Stimulated activated effector memory CD8-positive, alpha-beta T cell treated with anti-CD3 and anti-CD28 coated beads, Interleukin-12 subunit alpha, Interleukin-12 subunit beta, amount 100 ng/mL, for 72 hours (primary cell): ENCODE data around the gene BCR.
A peak's percentile ranks its signal among the peaks of the same experiment; 100 is the strongest.
"Not testable (repeated sequence)": the region's sequence is repeated elsewhere in the genome, so short reads cannot be mapped to it uniquely, and the experiment has no call there.

ENCODE experiments used
- ATAC-seq: fragments of 150-1000 bp; cut with Tn5 transposase; 2 replicates; pipeline ENCODE4 v1.10.0; 2021
- DNase-seq, 2 donors: peaks; one replicate each; pipeline ENCODE4 v3.0.0; 2021 to 2022; ENCODE audit warnings: low spot score in 2 of 2
- H3K27ac Mint-ChIP-seq: one replicate; pipeline ENCODE4 v1.8.0; 2022; ENCODE audit warnings: mild to moderate bottlenecking, mixed read lengths
- H3K36me3 Mint-ChIP-seq: one replicate; pipeline ENCODE4 v1.8.0; 2022; ENCODE audit warnings: mild to moderate bottlenecking, mixed read lengths
- H3K4me1 Mint-ChIP-seq: one replicate; pipeline ENCODE4 v1.8.0; 2022; ENCODE audit warnings: mixed read lengths
- H3K4me3 Mint-ChIP-seq: one replicate; pipeline ENCODE4 v1.8.0; 2022; ENCODE audit warnings: mild to moderate bottlenecking, mixed read lengths
- H3K9me3 Mint-ChIP-seq: one replicate; pipeline ENCODE4 v1.8.0; 2022; ENCODE audit warnings: mixed read lengths

Gene BCR

GRCh38 chr22:23323960-23324688 lies 143.8 kb downstream of the BCR start:
- peaks cover 11% of the 10 kb centered on the region for H3K4me1 Mint-ChIP-seq
- H3K9me3 Mint-ChIP-seq, DNase-seq, H3K4me3 Mint-ChIP-seq, H3K36me3 Mint-ChIP-seq: not testable (repeated sequence)
- H3K27ac Mint-ChIP-seq, result peak overlapping the region; percentile 20
- ATAC-seq, result peak; percentile 99

- no peak overlapping the region for H3K4me3 Mint-ChIP-seq
These were observed 144.9 kb downstream of the BCR start for GRCh38 chr22:23325183-23325582.

GRCh38 chr22:23333822-23334221 lies 153.5 kb downstream of the BCR start:
- H3K27ac Mint-ChIP-seq, H3K36me3 Mint-ChIP-seq, H3K4me1 Mint-ChIP-seq, H3K4me3 Mint-ChIP-seq, H3K9me3 Mint-ChIP-seq, DNase-seq: not testable (repeated sequence)
- ATAC-seq, result peak; percentile 76

More at GRCh38 chr22:23325183-23325582, 144.9 kb downstream of the BCR start:
- Mint-ChIP-seq H3K27ac (no peak overlapping the region), H3K36me3 (no peaks in the 10 kb centered on the region), H3K4me1 (peaks cover 11% of the 10 kb centered on the region), H3K9me3 (no peaks in the 10 kb centered on the region)
- no peak for DNase-seq
- peak; percentile 31 for ATAC-seq

- H3K4me3 Mint-ChIP-seq, ATAC-seq, DNase-seq, H3K36me3 Mint-ChIP-seq, H3K27ac Mint-ChIP-seq, H3K4me1 Mint-ChIP-seq, H3K9me3 Mint-ChIP-seq: not testable (repeated sequence)
These were observed 157.4 kb downstream of the BCR start for GRCh38 chr22:23337672-23338071.

- not testable (repeated sequence) for H3K9me3 Mint-ChIP-seq, H3K27ac Mint-ChIP-seq, ATAC-seq, DNase-seq, H3K4me3 Mint-ChIP-seq, H3K4me1 Mint-ChIP-seq, H3K36me3 Mint-ChIP-seq
These were observed 161.8 kb downstream of the BCR start for GRCh38 chr22:23341942-23342695.

GRCh38 chr22:23351321-23351720 lies 171.0 kb downstream of the BCR start:
- peaks cover 7% of the 10 kb centered on the region for H3K4me1 Mint-ChIP-seq
- H3K27ac Mint-ChIP-seq, result no peak overlapping the region
- no peak overlapping the region for H3K4me3 Mint-ChIP-seq
- ATAC-seq (no peak), DNase-seq (no peak)
- no peaks in the 10 kb centered on the region for H3K9me3 Mint-ChIP-seq
- no peaks in the 10 kb centered on the region for H3K36me3 Mint-ChIP-seq

GRCh38 chr22:23353004-23353403 lies 172.7 kb downstream of the BCR start:
- peaks cover 7% of the 10 kb centered on the region for H3K4me1 Mint-ChIP-seq
- no peaks in the 10 kb centered on the region for H3K36me3 Mint-ChIP-seq
- DNase-seq (no peak), ATAC-seq (no peak)
- no peak overlapping the region for H3K4me3 Mint-ChIP-seq
- H3K27ac Mint-ChIP-seq, result no peak overlapping the region
- H3K9me3 Mint-ChIP-seq, result no peaks in the 10 kb centered on the region

GRCh38 chr22:23353696-23354095 lies 173.4 kb downstream of the BCR start:
- ATAC-seq, result no peak
- Mint-ChIP-seq H3K27ac (no peak overlapping the region), H3K4me1 (peaks cover 7% of the 10 kb centered on the region), H3K4me3 (no peak overlapping the region), H3K36me3 (no peaks in the 10 kb centered on the region), H3K9me3 (no peaks in the 10 kb centered on the region)
- no peak for DNase-seq

- peaks cover 7% of the 10 kb centered on the region for H3K4me1 Mint-ChIP-seq
- H3K9me3 Mint-ChIP-seq, result no peaks in the 10 kb centered on the region
- DNase-seq, result no peak
- no peaks in the 10 kb centered on the region for H3K36me3 Mint-ChIP-seq
- no peak for ATAC-seq
- no peak overlapping the region for H3K4me3 Mint-ChIP-seq
- no peak overlapping the region for H3K27ac Mint-ChIP-seq
These were observed 175.8 kb downstream of the BCR start for GRCh38 chr22:23356094-23356493.

GRCh38 chr22:23357053-23357452 lies 176.7 kb downstream of the BCR start:
- DNase-seq, result no peak
- no peaks in the 10 kb centered on the region for H3K9me3 Mint-ChIP-seq
- no peak overlapping the region for H3K4me3 Mint-ChIP-seq
- H3K36me3 Mint-ChIP-seq, result no peaks in the 10 kb centered on the region
- H3K4me1 Mint-ChIP-seq, result peaks cover 7% of the 10 kb centered on the region
- ATAC-seq, result no peak
- H3K27ac Mint-ChIP-seq, result no peak overlapping the region

- Mint-ChIP-seq H3K4me1 (no peaks in the 10 kb centered on the region), H3K36me3 (no peaks in the 10 kb centered on the region), H3K9me3 (no peaks in the 10 kb centered on the region), H3K4me3 (no peak overlapping the region), H3K27ac (no peak overlapping the region)
- no peak for DNase-seq
- peak; percentile 57 for ATAC-seq
These were observed 179.3 kb downstream of the BCR start for GRCh38 chr22:23359583-23360123.

GRCh38 chr22:23361676-23362075 lies 181.4 kb downstream of the BCR start:
- DNase-seq (no peak), ATAC-seq (no peak)
- Mint-ChIP-seq H3K36me3 (no peaks in the 10 kb centered on the region), H3K9me3 (no peaks in the 10 kb centered on the region), H3K27ac (no peak overlapping the region), H3K4me3 (no peak overlapping the region), H3K4me1 (no peaks in the 10 kb centered on the region)

GRCh38 chr22:23363683-23364082 lies 183.4 kb downstream of the BCR start:
- Mint-ChIP-seq H3K36me3 (no peaks in the 10 kb centered on the region), H3K9me3 (no peaks in the 10 kb centered on the region), H3K4me1 (no peaks in the 10 kb centered on the region), H3K27ac (no peak overlapping the region), H3K4me3 (no peak overlapping the region)
- DNase-seq, result peak in 1 of 2 donors; percentile 15
- no peak for ATAC-seq

- H3K36me3 Mint-ChIP-seq, result no peaks in the 10 kb centered on the region
- ATAC-seq (no peak), DNase-seq (peak in 1 of 2 donors; percentile 22)
- no peaks in the 10 kb centered on the region for H3K4me1 Mint-ChIP-seq
- no peaks in the 10 kb centered on the region for H3K9me3 Mint-ChIP-seq
- H3K27ac Mint-ChIP-seq, result no peak overlapping the region
- H3K4me3 Mint-ChIP-seq, result no peak overlapping the region
These were observed 184.1 kb downstream of the BCR start for GRCh38 chr22:23364389-23364788.

GRCh38 chr22:23365524-23365923 lies 185.2 kb downstream of the BCR start:
- no peak for ATAC-seq
- DNase-seq, result peak in 1 of 2 donors; percentile 15
- no peaks in the 10 kb centered on the region for H3K36me3 Mint-ChIP-seq
- H3K9me3 Mint-ChIP-seq, result no peaks in the 10 kb centered on the region
- no peaks in the 10 kb centered on the region for H3K4me1 Mint-ChIP-seq
- no peak overlapping the region for H3K4me3 Mint-ChIP-seq
- H3K27ac Mint-ChIP-seq, result no peak overlapping the region

GRCh38 chr22:23365961-23366360 lies 185.7 kb downstream of the BCR start:
- no peaks in the 10 kb centered on the region for H3K36me3 Mint-ChIP-seq

More at GRCh38 chr22:23365961-23366360, 185.7 kb downstream of the BCR start:
- no peak overlapping the region for H3K27ac Mint-ChIP-seq
- no peak for ATAC-seq
- peak in 1 of 2 donors; percentile 29 for DNase-seq
- H3K9me3 Mint-ChIP-seq, result no peaks in the 10 kb centered on the region
- no peak overlapping the region for H3K4me3 Mint-ChIP-seq
- H3K4me1 Mint-ChIP-seq, result no peaks in the 10 kb centered on the region
